ENCODE measurements around the gene ZNF674. TPM values are rescaled to one million over a fixed set of nuclear protein-coding genes. Genes with fewer than 3 reads are reported as not detected.

The ZNF674 gene
- total and polyA plus RNA-seq, 2 donors (not counting 1 experiment from before 2014, with no cell fraction given), result 0.84 to 2.3 TPM

DNA sequence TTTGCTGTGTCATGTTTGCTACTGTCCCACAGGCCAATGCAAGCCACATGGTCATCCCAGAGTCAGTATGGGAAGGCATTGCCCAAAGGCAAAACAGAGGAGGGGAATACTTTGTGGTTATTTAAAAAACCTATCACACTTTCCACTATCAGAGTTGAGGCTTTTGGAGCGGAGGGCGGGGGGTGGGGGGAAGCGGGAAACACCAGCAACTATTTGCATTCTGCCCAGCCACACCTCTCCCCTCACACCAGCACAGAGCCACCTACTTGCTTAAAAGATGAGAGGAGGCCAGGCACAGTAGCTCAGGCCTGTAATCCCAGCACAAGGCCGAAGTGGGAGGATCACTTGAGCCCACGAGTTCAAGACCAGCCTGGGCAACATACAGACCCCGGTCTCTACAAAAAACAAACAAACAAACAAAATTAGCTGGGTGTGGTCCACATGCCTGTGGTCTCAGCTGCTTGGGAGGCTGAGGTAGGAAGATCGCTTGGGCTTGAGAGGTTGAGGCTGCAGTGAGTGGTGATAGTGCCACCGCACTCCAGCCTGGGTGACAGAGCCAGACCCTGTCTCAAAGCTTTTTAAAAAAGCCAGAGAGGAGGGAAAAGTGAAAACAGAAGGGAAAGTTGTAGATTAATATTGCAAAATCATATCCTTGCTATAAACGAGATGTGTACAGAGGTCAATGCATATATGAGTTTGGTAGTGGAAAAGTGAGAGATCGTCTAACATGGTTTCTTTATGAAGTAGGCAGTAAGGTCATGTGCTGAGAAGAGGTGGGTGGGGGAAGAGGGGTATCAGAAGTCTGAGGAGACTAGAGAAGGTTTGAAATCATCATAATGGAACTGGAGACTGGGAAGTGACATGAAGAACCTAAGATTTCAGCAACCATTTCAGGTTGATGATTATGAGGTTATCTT is 26.5 kb upstream of the ZNF674 start:
- Histone ChIP-seq H3K36me3 (replicated peaks in 1 of 2; ENCODE audit: control extremely low read depth in 1 of 2, control insufficient read depth in 1 of 2, extremely low read depth in 1 of 2, insufficient read depth in 2 of 2, low read length in 1 of 2) (no peaks in the 10 kb centered on the region), H3K4me2 (replicated peaks; ENCODE audit: low read depth, low read length, poor library complexity, severe bottlenecking) (peak overlapping the region; percentile 68), H3K9ac (ENCODE audit: low read length) (no peak overlapping the region), H4K20me1 (ENCODE audit: control insufficient read depth, insufficient read depth, low read length, poor library complexity, severe bottlenecking) (no peaks in the 10 kb centered on the region), H3K79me2 (ENCODE audit: control insufficient read depth, insufficient read depth, low read length) (no peaks in the 10 kb centered on the region), H3K4me3 (ENCODE audit: control extremely low read depth in 1 of 5, extremely low read depth in 1 of 5, insufficient read depth in 1 of 5, low read depth in 2 of 5, low read length in 4 of 5) (no peak overlapping the region), H3K9me3 (ENCODE audit: control extremely low read depth in 1 of 3, control insufficient read depth in 2 of 3, insufficient read depth in 1 of 3, low read length in 2 of 3) (no peaks in the 10 kb centered on the region), H3K27ac (ENCODE audit: low read length in 2 of 2) (no peak overlapping the region), H3K27me3 (replicated peaks in 1 of 4; ENCODE audit: control extremely low read depth in 1 of 4, control insufficient read depth in 3 of 4, insufficient read depth in 4 of 4, low read length in 3 of 4) (peaks cover 0 to 5% (median 0%) of the 10 kb centered on the region in 4 experiments), H3K4me1 (ENCODE audit: control insufficient read depth in 2 of 2, insufficient read depth in 2 of 2, low read length in 2 of 2) (peaks cover 17 to 35% of the 10 kb centered on the region in 2 donors), H2AFZ (ENCODE audit: insufficient read depth, low read depth, low read length, poor library complexity, severe bottlenecking) (no peak overlapping the region)
- ChIA-PET POLR2A (interaction anchor here (0.9 kb wide), 1 partner anchor 9 kb away, joined by 3 read pairs; no protein-coding TSS in a partner anchor), CTCF (interaction anchor here (0.9 to 2.3 kb wide), 4 partner anchors 9 to 130 kb away, joined by 3 to 14 read pairs (median 8); no protein-coding TSS in a partner anchor)
- H3K9me3 Mint-ChIP-seq (ENCODE audit: insufficient read depth), result no peaks in the 10 kb centered on the region
- TF ChIP-seq, protein P1, sequence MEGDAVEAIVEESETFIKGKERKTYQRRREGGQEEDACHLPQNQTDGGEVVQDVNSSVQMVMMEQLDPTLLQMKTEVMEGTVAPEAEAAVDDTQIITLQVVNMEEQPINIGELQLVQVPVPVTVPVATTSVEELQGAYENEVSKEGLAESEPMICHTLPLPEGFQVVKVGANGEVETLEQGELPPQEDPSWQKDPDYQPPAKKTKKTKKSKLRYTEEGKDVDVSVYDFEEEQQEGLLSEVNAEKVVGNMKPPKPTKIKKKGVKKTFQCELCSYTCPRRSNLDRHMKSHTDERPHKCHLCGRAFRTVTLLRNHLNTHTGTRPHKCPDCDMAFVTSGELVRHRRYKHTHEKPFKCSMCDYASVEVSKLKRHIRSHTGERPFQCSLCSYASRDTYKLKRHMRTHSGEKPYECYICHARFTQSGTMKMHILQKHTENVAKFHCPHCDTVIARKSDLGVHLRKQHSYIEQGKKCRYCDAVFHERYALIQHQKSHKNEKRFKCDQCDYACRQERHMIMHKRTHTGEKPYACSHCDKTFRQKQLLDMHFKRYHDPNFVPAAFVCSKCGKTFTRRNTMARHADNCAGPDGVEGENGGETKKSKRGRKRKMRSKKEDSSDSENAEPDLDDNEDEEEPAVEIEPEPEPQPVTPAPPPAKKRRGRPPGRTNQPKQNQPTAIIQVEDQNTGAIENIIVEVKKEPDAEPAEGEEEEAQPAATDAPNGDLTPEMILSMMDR (IDR thresholded peaks at IDR 0.05), result no peak
- no peak for TF ChIP-seq EZH2 (IDR thresholded peaks at IDR 0.05; ENCODE audit: borderline replicate concordance, insufficient read depth, low read depth, low read length, poor library complexity, severe bottlenecking)
- intact Hi-C loops (cut with micrococcal nuclease), result loop anchor here (1.0 to 5.0 kb wide), 3 partner anchors 9 to 459 kb away; no protein-coding TSS in a partner anchor
- H3K4me3 Mint-ChIP-seq, result peak overlapping the region; percentile 82
- no peaks in the 10 kb centered on the region for H3K27me3 Mint-ChIP-seq
- H3K4me1 Mint-ChIP-seq, result peaks cover 37% of the 10 kb centered on the region
- ATAC-seq (ENCODE audit: low read depth) (no peak), DNase-seq (peak; percentile 29)
- 76% methylated on average over 2 of the region's 10 CpGs for WGBS (ENCODE audit: insufficient coverage)
- H3K27ac Mint-ChIP-seq, result peak overlapping the region; percentile 89

DNA sequence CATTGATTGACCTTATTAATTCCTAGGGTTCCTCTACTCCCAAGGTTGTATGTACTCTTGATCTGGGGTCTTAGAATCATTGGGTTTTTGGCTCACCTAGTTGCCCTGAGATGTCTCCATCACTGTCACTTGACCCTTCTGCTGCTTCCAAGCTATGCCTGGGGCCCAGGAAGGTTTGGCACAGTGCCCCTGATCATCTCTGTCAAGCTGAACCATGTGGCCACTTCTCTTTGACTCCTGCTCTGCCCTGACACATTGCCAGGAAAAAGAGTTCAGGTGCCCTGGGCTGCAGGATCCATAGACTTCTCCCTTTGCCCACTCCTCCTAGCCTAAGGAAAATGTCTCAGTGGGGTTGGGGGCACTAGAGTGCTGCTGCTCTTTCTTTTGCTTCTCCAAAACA is 24.4 kb upstream of the ZNF674 start:
- no peak overlapping the region for H3K4me2 ChIP-seq (replicated peaks; ENCODE audit: low read depth, low read length, poor library complexity, severe bottlenecking)
- H3K4me1 Mint-ChIP-seq, result peaks cover 25% of the 10 kb centered on the region
- intact Hi-C loops (cut with micrococcal nuclease), result loop anchor here (5.0 kb wide), 1 partner anchor 58 kb away; no protein-coding TSS in a partner anchor

More for the DNA sequence above, 24.4 kb upstream of the ZNF674 start:
- Histone ChIP-seq H2AFZ (ENCODE audit: insufficient read depth, low read depth, low read length, poor library complexity, severe bottlenecking) (no peak overlapping the region), H3K79me2 (ENCODE audit: control insufficient read depth, insufficient read depth, low read length) (no peaks in the 10 kb centered on the region), H3K9ac (ENCODE audit: low read length) (no peak overlapping the region), H3K4me1 (ENCODE audit: control insufficient read depth in 2 of 2, insufficient read depth in 2 of 2, low read length in 2 of 2) (peaks cover 9 to 23% of the 10 kb centered on the region in 2 donors), H3K4me3 (ENCODE audit: control extremely low read depth in 1 of 5, extremely low read depth in 1 of 5, insufficient read depth in 1 of 5, low read depth in 2 of 5, low read length in 4 of 5) (no peak overlapping the region), H3K9me3 (ENCODE audit: control extremely low read depth in 1 of 3, control insufficient read depth in 2 of 3, insufficient read depth in 1 of 3, low read length in 2 of 3) (no peaks in the 10 kb centered on the region), H4K20me1 (ENCODE audit: control insufficient read depth, insufficient read depth, low read length, poor library complexity, severe bottlenecking) (no peaks in the 10 kb centered on the region), H3K27me3 (replicated peaks in 1 of 4; ENCODE audit: control extremely low read depth in 1 of 4, control insufficient read depth in 3 of 4, insufficient read depth in 4 of 4, low read length in 3 of 4) (peaks cover 0 to 3% (median 0%) of the 10 kb centered on the region in 4 experiments), H3K36me3 (replicated peaks in 1 of 2; ENCODE audit: control extremely low read depth in 1 of 2, control insufficient read depth in 1 of 2, extremely low read depth in 1 of 2, insufficient read depth in 2 of 2, low read length in 1 of 2) (no peaks in the 10 kb centered on the region), H3K27ac (ENCODE audit: low read length in 2 of 2) (no peak overlapping the region)
- no peak overlapping the region for H3K27ac Mint-ChIP-seq
- no peak overlapping the region for H3K4me3 Mint-ChIP-seq
- DNase-seq (no peak), ATAC-seq (ENCODE audit: low read depth) (no peak)
- ChIA-PET POLR2A (no interaction called here), CTCF (interaction anchor here (0.7 kb wide), 1 partner anchor 524 kb away, joined by 3 read pairs; no protein-coding TSS in a partner anchor)
- H3K27me3 Mint-ChIP-seq, result peaks cover 13% of the 10 kb centered on the region
- TF ChIP-seq EZH2 (IDR thresholded peaks at IDR 0.05; ENCODE audit: borderline replicate concordance, insufficient read depth, low read depth, low read length, poor library complexity, severe bottlenecking), result no peak
- TF ChIP-seq, protein P1 (IDR thresholded peaks at IDR 0.05), result no peak
- no peaks in the 10 kb centered on the region for H3K9me3 Mint-ChIP-seq (ENCODE audit: insufficient read depth)
